ENCODE measurements around the gene MXRA7.
"Not testable (repeated sequence)": the region's sequence is repeated elsewhere in the genome, so short reads cannot be mapped to it uniquely, and the experiment has no call there.

Gene MXRA7

DNA sequence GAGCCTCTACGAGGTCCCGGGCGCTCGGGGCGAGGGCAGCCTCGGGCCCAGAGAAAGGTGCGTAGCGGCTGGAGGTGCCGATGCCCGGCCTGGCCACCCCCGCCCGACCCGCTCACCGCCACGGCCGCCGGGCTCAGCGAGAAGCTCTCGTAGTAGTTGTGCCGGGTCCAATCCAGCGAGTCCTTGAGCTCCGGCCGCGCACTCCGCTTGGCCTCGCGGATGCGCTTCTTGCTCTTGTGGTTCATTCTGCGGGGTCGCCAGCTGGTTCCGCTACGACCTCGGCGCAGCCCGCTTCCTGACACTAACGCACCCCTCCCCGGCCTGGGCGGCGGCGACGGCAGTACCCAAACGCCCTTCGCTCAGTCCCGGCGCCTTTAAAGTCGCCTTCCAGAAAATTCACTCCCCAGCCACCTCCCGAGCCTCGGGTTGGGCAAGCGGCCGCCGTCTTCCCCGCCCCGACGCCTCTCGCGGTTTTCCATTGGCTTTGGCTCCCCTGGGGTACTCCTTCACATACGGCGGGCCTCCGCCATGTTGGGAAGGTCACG lies 15.5 kb upstream of the MXRA7 start, which contains the start of gene JMJD6:
Gene JMJD6, minus strand, starts transcription at position 376 of the 545 bp plus-strand sequence. Its CDS starts 131 bp downstream, at position 245.
- H3K4me3 ChIP-seq (ENCODE audit: control insufficient read depth, low read depth, low read length) = peak within 1 kb of the TSS; percentile 96
- peak; percentile 85 for DNase-seq (ENCODE audit: low read depth)
- TF ChIP-seq, protein P1, sequence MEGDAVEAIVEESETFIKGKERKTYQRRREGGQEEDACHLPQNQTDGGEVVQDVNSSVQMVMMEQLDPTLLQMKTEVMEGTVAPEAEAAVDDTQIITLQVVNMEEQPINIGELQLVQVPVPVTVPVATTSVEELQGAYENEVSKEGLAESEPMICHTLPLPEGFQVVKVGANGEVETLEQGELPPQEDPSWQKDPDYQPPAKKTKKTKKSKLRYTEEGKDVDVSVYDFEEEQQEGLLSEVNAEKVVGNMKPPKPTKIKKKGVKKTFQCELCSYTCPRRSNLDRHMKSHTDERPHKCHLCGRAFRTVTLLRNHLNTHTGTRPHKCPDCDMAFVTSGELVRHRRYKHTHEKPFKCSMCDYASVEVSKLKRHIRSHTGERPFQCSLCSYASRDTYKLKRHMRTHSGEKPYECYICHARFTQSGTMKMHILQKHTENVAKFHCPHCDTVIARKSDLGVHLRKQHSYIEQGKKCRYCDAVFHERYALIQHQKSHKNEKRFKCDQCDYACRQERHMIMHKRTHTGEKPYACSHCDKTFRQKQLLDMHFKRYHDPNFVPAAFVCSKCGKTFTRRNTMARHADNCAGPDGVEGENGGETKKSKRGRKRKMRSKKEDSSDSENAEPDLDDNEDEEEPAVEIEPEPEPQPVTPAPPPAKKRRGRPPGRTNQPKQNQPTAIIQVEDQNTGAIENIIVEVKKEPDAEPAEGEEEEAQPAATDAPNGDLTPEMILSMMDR (IDR thresholded peaks at IDR 0.05; ENCODE audit: control insufficient read depth, insufficient read depth, low read depth, low read length, missing control alignments) = no peak

DNA sequence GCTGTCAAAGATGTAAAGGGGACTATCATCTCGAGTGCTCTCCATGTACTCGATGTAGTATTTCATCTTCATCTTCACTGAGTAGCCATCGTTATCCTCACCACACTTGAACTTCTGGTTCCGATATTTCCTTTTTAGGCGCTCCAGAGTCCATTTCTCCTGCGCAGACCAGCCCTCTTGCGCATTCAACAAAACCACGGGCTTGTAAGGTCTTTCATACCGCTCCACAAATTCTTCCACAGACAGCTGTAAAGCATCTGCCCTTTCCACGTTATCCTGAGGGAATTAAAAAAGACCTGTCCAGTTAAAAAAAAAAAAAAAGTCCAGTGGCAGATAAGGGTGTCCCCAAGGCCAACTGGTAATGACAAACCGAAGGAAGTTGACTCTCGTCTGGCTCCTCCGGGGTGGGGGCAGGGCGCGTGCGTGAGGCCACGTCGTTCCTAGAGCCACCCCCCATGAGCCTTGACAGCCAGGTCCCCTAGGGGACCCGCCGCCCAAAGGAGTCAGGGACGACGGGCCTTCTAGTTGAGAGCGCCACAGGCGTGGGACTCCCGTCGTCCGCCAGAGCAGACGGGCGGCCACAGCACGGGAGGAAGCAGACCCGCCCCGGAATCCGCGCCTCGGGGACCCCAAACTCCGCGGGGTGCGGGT lies 14.9 kb upstream of the MXRA7 start:
- no peak for DNase-seq (ENCODE audit: low read depth)
- TF ChIP-seq, protein P1 (IDR thresholded peaks at IDR 0.05; ENCODE audit: control insufficient read depth, insufficient read depth, low read depth, low read length, missing control alignments) = no peak
- peak overlapping the region; percentile 96 for H3K4me3 ChIP-seq (ENCODE audit: control insufficient read depth, low read depth, low read length)

DNA sequence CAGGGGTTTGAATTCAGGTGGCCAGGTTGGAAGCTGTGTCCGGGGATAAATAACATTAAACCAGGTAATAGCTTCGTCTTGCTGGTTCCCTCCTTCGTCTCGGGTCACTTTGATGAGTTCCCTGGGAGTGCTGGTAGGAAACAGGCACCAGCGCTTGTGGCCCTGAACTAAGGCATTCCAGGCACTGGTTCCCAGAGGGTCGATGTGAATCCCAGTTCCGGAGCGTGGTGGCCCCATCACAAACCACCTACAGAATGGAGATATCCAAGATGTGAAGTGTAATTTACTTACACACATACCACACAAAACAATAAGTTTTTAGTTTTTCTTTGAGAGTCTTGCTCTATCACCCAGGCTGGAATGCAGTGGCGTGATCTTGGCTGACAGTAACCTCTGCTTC lies 13.0 kb upstream of the MXRA7 start:
- no peak for DNase-seq (ENCODE audit: low read depth)
- H3K4me3 ChIP-seq (ENCODE audit: control insufficient read depth, low read depth, low read length) = no peak overlapping the region; the same call in 1 of the 2 replicates
- TF ChIP-seq, protein P1 (IDR thresholded peaks at IDR 0.05; ENCODE audit: control insufficient read depth, insufficient read depth, low read depth, low read length, missing control alignments) = no peak

DNA sequence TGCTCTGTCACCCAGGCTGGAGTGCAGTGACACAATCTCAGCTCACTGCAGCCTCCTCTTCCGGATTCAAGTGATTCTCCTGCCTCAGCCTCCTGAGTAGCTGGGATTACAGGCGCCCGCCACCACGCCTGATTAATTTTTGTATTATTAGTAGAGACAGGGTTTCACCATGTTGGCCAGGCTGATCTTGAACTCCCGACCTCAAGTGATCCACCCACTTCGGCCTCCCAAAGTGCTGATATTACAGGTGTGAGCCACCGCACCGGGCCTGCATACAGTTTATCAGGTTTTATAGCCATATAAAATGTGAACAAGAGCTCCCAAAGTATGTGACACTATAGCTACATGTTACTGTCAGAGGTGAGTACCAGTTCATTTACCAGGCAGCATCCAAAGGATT lies 12.2 kb upstream of the MXRA7 start:
- not testable (repeated sequence) for H3K4me3 ChIP-seq (ENCODE audit: control insufficient read depth, low read depth, low read length); DNase-seq (ENCODE audit: low read depth)

DNA sequence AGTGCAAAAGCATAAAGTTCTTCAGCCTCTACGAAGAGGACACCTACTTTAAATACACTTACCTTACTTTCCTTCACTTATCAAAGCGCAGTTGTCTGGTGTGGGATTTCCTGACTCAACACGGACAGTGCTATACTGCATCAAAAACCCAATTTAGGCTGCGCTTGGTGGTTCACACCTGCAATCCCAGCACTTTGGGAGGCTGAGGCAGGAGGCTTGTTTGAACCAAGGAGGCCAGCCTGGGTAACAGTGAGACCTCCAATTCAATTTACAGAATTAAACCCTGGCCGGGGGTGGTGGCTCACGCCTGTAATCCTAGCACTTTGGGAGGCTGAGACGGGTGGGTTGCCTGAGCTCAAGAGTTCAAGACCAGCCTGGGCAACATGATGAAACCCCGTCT lies 11.5 kb upstream of the MXRA7 start:
- H3K4me3 ChIP-seq (ENCODE audit: control insufficient read depth, low read depth, low read length) = no peak overlapping the region
- TF ChIP-seq, protein P1 (IDR thresholded peaks at IDR 0.05; ENCODE audit: control insufficient read depth, insufficient read depth, low read depth, low read length, missing control alignments) = no peak
- DNase-seq (ENCODE audit: low read depth) = no peak

GRCh38 chr17:76721463-76721862 lies 10.7 kb upstream of the MXRA7 start:
- H3K4me3 ChIP-seq (ENCODE audit: control insufficient read depth, low read depth, low read length) = no peak overlapping the region
- TF ChIP-seq, protein P1 (IDR thresholded peaks at IDR 0.05; ENCODE audit: control insufficient read depth, insufficient read depth, low read depth, low read length, missing control alignments) = no peak
- DNase-seq (ENCODE audit: low read depth) = no peak

DNA sequence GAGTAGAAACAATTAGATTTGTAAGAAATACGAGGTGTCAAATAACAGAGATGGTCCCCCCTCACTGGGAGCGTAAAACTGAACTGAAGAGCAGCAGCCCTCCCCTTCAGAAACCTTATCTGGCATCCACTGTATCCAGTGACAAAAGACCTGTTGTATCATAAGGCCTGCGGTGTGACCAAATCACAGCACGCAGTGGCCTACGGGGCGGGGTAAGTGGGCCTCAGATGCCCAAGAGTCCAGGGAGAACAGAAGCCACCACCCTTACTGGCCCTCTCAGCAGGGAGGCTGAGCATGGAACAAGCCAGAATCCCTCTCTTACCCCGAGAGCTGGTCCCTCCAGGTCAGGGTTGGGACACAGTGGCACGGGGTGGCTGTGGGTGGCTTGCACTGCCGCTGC lies 10.2 kb upstream of the MXRA7 start:
- H3K4me3 ChIP-seq (ENCODE audit: control insufficient read depth, low read depth, low read length) = no peak overlapping the region
- no peak for DNase-seq (ENCODE audit: low read depth)
- TF ChIP-seq, protein P1 (IDR thresholded peaks at IDR 0.05; ENCODE audit: control insufficient read depth, insufficient read depth, low read depth, low read length, missing control alignments) = no peak

All from AG09309 (cell line).